Stimulated activated CD4-positive, alpha-beta T cell treated with anti-CD3 and anti-CD28 coated beads, Interleukin-4, amount 100 ng/mL, for 48 hours (primary cell): ENCODE data around the gene NACC2.
A peak's percentile ranks its signal among the peaks of the same experiment; 100 is the strongest.

Source experiments
- DNase-seq, 2 donors: peaks; one replicate each; pipeline ENCODE4 v3.0.0-alpha.2; 2020; ENCODE audit warnings: low read depth in 2 of 2

Gene NACC2

GRCh38 chr9:135994501-135995192, 100.4 kb downstream of the NACC2 start:
- no peak for DNase-seq

GRCh38 chr9:135993765-135994500, 101.2 kb downstream of the NACC2 start:
- DNase-seq = no peak

- no peak for DNase-seq
Observed at GRCh38 chr9:135993409-135993742, 101.7 kb downstream of the NACC2 start.

GRCh38 chr9:135992486-135993408, 102.3 kb downstream of the NACC2 start:
- no peak for DNase-seq

GRCh38 chr9:135991771-135992170, 103.3 kb downstream of the NACC2 start:
- no peak for DNase-seq

- peak; percentile 34 to 51 for DNase-seq
Observed at GRCh38 chr9:135990468-135991429, 104.3 kb downstream of the NACC2 start.

- no peak for DNase-seq
Observed at GRCh38 chr9:135989722-135990467, 105.2 kb downstream of the NACC2 start.

- DNase-seq = no peak
Observed at GRCh38 chr9:135989157-135989556, 105.9 kb downstream of the NACC2 start.

- no peak for DNase-seq
Observed at GRCh38 chr9:135988493-135988892, 106.6 kb downstream of the NACC2 start.

- DNase-seq = no peak
Observed at GRCh38 chr9:135987838-135988404, 107.2 kb downstream of the NACC2 start.

GRCh38 chr9:135986605-135987004, 108.5 kb downstream of the NACC2 start:
- no peak for DNase-seq

- no peak for DNase-seq
Observed at GRCh38 chr9:135985889-135986288, 109.2 kb downstream of the NACC2 start.

- DNase-seq = no peak
Observed at GRCh38 chr9:135985459-135985774, 109.7 kb downstream of the NACC2 start.

GRCh38 chr9:135984072-135984710, 110.9 kb downstream of the NACC2 start:
- no peak for DNase-seq

- DNase-seq = no peak
Observed at GRCh38 chr9:135983208-135984071, 111.6 kb downstream of the NACC2 start.

- DNase-seq = no peak
Observed at GRCh38 chr9:135982499-135983207, 112.4 kb downstream of the NACC2 start.

- DNase-seq = no peak
Observed at GRCh38 chr9:135980926-135981630, 114.0 kb downstream of the NACC2 start.
